ENCODE measurements around the gene DHRS11. TPM values are rescaled to one million over a fixed set of nuclear protein-coding genes. Genes with fewer than 3 reads are reported as not detected.

The DHRS11 gene
- polyA plus RNA-seq, 3 donors = 1.2 to 4.3 (median 2.7) TPM

GRCh38 chr17:36611345-36612072 lies 19.8 kb downstream of the DHRS11 start:
- no peaks in the 10 kb centered on the region for H3K9me3 ChIP-seq (replicated peaks in 1 of 2; ENCODE audit: control insufficient read depth in 1 of 2, insufficient read depth in 1 of 2, low read length in 2 of 2)
- H3K27me3 Mint-ChIP-seq (ENCODE audit: low read depth in 3 of 3) = peaks cover 0 to 6% (median 0%) of the 10 kb centered on the region in 3 donors
- H3K4me3 Mint-ChIP-seq = no peak overlapping the region
- DNase-seq = no peak
- no peak overlapping the region for H3K27ac ChIP-seq (ENCODE audit: low read depth in 1 of 2, low read length in 2 of 2)
- H3K36me3 ChIP-seq (replicated peaks in 1 of 2; ENCODE audit: control insufficient read depth in 1 of 2, insufficient read depth in 2 of 2, low read length in 2 of 2) = peaks cover 0 to 5% of the 10 kb centered on the region in 2 donors
- H3K79me2 ChIP-seq (ENCODE audit: insufficient read depth, low read length) = no peaks in the 10 kb centered on the region
- H2AFZ ChIP-seq (ENCODE audit: insufficient read depth, low read depth, low read length, poor library complexity, severe bottlenecking) = no peak overlapping the region
- H3K27ac Mint-ChIP-seq = no peak overlapping the region
- H3K4me1 ChIP-seq (ENCODE audit: control insufficient read depth in 1 of 2, insufficient read depth in 2 of 2, low read length in 2 of 2) = peaks cover 10 to 14% of the 10 kb centered on the region in 2 donors
- H3K9me3 Mint-ChIP-seq = peaks cover 0 to 1% (median 0%) of the 10 kb centered on the region in 7 donors
- H3K36me3 Mint-ChIP-seq = peaks cover 3 to 5% of the 10 kb centered on the region in 2 donors
- WGBS (ENCODE audit: insufficient coverage) = 75% methylated on average over 5 of the region's 9 CpGs
- no peaks in the 10 kb centered on the region for H3K27me3 ChIP-seq (ENCODE audit: control insufficient read depth in 2 of 2, insufficient read depth in 2 of 2, low read length in 2 of 2)
- H3K4me3 ChIP-seq (replicated peaks in 1 of 3; ENCODE audit: low read depth in 2 of 3, low read length in 3 of 3) = no peak overlapping the region
- no peaks in the 10 kb centered on the region for H4K20me1 ChIP-seq (ENCODE audit: insufficient read depth, low read length)
- H3K4me2 ChIP-seq (replicated peaks; ENCODE audit: extremely low read depth, low read length, poor library complexity, severe bottlenecking) = no peak overlapping the region
- TF ChIP-seq CTCF (IDR thresholded peaks at IDR 0.05) = no peak
- intact Hi-C loops (cut with micrococcal nuclease) = no loop called here
- no peak overlapping the region for H3K9ac ChIP-seq (ENCODE audit: insufficient read depth, low read length, poor library complexity, severe bottlenecking)
- peaks cover 17% of the 10 kb centered on the region for H3K4me1 Mint-ChIP-seq

- peaks cover 0 to 6% (median 0%) of the 10 kb centered on the region in 3 donors for H3K27me3 Mint-ChIP-seq (ENCODE audit: low read depth in 3 of 3)
- no peaks in the 10 kb centered on the region for H3K9me3 ChIP-seq (replicated peaks in 1 of 2; ENCODE audit: control insufficient read depth in 1 of 2, insufficient read depth in 1 of 2, low read length in 2 of 2)
- H3K79me2 ChIP-seq (ENCODE audit: insufficient read depth, low read length) = no peaks in the 10 kb centered on the region
- peaks cover 3 to 5% of the 10 kb centered on the region in 2 donors for H3K36me3 Mint-ChIP-seq
- H3K4me2 ChIP-seq (replicated peaks; ENCODE audit: extremely low read depth, low read length, poor library complexity, severe bottlenecking) = no peak overlapping the region
- no peak overlapping the region for H3K27ac ChIP-seq (ENCODE audit: low read depth in 1 of 2, low read length in 2 of 2)
- no peak overlapping the region for H2AFZ ChIP-seq (ENCODE audit: insufficient read depth, low read depth, low read length, poor library complexity, severe bottlenecking)
- peaks cover 10 to 14% of the 10 kb centered on the region in 2 donors for H3K4me1 ChIP-seq (ENCODE audit: control insufficient read depth in 1 of 2, insufficient read depth in 2 of 2, low read length in 2 of 2)
- no peaks in the 10 kb centered on the region for H3K27me3 ChIP-seq (ENCODE audit: control insufficient read depth in 2 of 2, insufficient read depth in 2 of 2, low read length in 2 of 2)
- DNase-seq = no peak
- no peak overlapping the region for H3K9ac ChIP-seq (ENCODE audit: insufficient read depth, low read length, poor library complexity, severe bottlenecking)
- no peak overlapping the region for H3K4me3 ChIP-seq (replicated peaks in 1 of 3; ENCODE audit: low read depth in 2 of 3, low read length in 3 of 3)
- peaks cover 17% of the 10 kb centered on the region for H3K4me1 Mint-ChIP-seq
- WGBS (ENCODE audit: insufficient coverage) = 89% methylated on average over 3 of the region's 3 CpGs
- H3K27ac Mint-ChIP-seq = no peak overlapping the region
- no peak for TF ChIP-seq CTCF (IDR thresholded peaks at IDR 0.05)
- peaks cover 0 to 1% (median 0%) of the 10 kb centered on the region in 7 donors for H3K9me3 Mint-ChIP-seq
- H3K4me3 Mint-ChIP-seq = no peak overlapping the region
- intact Hi-C loops (cut with micrococcal nuclease) = no loop called here
- H4K20me1 ChIP-seq (ENCODE audit: insufficient read depth, low read length) = no peaks in the 10 kb centered on the region
- H3K36me3 ChIP-seq (replicated peaks in 1 of 2; ENCODE audit: control insufficient read depth in 1 of 2, insufficient read depth in 2 of 2, low read length in 2 of 2) = peaks cover 0 to 5% of the 10 kb centered on the region in 2 donors
Observed at GRCh38 chr17:36612323-36612722, 20.6 kb downstream of the DHRS11 start.
